GM19328 (cell line): ENCODE measurements around the gene SMAD6.

Experiments
- ATAC-seq: cut with Tn5 transposase; IDR thresholded peaks from one replicate; pipeline ENCODE4 v1.9.1; 2021; ENCODE audit warnings: mild to moderate bottlenecking, moderate library complexity; ENCODE audit not compliant: unreplicated experiment

Gene SMAD6

DNA sequence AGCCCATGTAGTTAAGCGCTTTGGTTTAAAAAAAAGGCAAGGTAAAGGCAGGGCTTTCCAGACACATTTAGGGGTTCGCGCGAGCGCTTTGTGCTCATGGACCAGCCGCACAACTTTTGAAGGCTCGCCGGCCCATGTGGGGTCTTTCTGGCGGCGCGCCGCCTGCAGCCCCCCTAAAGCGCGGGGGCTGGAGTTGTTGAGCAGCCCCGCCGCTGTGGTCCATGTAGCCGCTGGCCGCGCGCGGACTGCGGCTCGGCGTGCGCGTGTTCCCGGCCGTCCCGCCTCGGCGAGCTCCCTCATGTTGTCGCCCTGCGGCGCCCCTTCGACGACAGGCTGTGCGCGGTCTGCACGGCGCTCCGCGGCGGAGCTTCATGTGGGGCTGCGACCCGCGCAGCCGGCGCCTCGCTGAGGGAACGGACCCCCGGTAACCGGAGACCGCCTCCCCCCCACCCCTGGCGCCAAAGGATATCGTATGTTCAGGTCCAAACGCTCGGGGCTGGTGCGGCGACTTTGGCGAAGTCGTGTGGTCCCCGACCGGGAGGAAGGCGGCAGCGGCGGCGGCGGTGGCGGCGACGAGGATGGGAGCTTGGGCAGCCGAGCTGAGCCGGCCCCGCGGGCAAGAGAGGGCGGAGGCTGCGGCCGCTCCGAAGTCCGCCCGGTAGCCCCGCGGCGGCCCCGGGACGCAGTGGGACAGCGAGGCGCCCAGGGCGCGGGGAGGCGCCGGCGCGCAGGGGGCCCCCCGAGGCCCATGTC lies 927 bp downstream of the SMAD6 start:
- ATAC-seq = no peak

DNA sequence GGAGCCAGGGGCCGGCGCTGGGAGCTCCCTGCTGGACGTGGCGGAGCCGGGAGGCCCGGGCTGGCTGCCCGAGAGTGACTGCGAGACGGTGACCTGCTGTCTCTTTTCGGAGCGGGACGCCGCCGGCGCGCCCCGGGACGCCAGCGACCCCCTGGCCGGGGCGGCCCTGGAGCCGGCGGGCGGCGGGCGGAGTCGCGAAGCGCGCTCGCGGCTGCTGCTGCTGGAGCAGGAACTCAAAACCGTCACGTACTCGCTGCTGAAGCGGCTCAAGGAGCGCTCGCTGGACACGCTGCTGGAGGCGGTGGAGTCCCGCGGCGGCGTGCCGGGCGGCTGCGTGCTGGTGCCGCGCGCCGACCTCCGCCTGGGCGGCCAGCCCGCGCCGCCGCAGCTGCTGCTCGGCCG lies 1.5 kb downstream of the SMAD6 start:
- ATAC-seq = no peak

DNA sequence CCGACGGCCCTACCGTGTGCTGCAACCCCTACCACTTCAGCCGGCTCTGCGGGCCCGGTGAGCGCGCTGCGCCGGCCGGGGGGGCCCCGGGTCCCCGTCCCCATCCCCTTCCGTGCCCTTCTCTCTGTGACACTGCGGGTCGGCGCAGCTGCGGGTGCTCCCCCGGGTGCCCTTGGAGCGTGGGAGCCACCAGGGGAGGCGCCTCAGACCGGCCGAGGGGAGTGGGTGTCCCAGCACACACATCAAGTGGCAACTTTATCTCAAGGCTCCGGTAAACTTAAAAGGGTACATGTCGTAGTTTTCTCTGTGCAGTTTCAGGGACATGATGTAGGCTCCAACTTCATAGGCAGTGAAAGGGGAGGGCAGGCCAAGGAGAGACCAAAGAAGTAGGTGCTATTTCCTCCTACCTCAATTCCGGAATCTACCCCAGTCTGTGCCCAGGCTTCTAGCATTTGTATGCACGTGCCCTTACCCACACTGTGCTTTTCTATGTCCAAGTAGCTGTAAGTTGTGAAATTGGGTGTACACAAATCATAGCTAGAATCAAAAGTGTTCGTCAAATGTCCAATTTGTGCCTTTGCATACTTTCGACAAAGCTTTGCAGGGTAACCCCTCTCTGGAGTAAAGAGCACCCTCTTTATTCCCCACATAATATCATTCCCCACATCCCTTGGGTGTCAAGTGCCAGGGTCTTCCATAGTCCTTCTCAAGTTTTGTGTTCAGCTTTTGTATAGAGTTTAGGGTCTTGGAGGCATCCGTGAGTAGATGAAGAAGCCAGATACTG lies 2.2 kb downstream of the SMAD6 start:
- no peak for ATAC-seq

DNA sequence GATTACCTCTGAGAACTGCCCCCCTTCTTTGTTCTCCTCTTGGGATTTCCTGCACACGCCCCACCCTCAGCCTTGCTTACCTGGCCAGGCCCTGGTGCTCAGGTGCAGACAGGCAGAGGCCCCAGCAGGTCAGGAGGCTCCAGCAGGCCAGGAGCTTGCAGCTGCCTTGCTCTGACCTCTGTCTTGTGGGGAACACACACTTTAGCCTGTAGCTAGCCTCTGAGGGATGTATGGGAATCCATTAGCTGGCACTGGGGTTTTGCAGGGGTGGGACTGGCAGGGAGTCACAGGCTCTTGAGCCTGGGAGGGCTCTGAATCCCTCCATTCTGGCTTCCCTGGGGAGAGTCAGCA lies 2.7 kb downstream of the SMAD6 start:
- no peak for ATAC-seq

DNA sequence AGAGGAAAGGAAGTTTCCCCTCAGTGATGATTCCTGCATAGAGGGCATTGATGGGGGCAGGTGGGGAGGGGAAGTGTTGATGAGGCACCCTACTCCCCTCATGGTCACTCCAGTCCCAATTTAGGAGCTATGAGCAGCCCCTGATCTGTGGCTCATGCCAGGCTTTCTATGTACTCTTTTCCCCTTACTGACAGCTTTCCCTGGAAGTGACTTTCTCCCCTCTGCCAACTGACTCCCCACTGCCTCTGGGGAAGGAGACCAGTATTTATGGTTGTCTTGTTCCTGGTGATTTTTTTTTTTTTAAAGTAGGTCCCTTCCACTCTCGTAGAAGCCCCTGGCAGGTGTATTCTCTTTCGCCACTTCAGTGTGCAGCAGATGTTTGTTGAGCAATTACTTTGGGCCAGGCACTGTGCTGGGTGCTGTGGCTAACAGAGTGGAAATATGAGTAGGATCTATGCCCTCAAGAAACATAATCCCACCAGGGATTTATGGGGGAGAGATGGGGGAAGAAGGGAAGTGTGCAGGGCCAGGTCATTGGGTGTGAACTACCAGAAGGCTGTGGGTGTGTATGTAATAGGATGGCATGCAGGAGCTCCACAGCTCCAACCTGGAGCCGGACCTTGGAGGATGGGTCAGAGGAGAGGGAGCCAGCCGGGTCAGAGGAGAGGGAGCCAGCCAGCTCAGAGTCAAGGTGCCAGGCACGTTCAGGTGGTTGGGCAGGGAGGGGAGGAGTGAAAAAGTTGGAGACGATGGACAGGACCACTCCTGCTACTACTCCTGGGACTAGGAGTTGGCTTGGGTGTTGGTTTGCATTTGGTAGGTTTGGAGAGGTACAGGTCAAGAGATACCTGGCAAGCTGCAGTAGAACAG lies 3.5 kb downstream of the SMAD6 start:
- no peak for ATAC-seq

DNA sequence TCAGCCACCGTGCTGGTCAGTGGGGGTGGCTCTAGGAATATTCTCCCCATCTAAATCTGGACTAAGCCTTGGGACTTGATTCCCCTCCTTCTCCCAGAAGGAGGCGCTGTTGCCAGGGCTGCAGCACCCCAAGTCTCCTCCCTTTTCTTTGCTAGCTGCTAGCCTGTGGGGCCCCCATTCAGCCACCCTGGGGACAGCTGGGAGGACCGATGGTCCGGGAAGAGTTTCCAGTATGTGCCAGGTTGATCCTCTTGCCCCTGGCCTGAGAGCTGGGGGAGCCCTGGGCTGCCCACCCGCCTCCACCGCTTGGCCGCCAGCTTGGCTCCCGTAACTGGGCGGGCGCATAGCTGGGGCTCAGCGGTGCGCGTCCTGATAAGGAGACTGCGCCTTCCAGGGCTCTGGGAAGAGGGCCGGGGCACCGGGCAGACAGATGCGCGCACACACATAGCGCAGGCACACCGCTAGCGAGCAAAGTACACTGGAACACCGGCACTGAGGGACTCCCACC lies 4.2 kb downstream of the SMAD6 start:
- no peak for ATAC-seq

DNA sequence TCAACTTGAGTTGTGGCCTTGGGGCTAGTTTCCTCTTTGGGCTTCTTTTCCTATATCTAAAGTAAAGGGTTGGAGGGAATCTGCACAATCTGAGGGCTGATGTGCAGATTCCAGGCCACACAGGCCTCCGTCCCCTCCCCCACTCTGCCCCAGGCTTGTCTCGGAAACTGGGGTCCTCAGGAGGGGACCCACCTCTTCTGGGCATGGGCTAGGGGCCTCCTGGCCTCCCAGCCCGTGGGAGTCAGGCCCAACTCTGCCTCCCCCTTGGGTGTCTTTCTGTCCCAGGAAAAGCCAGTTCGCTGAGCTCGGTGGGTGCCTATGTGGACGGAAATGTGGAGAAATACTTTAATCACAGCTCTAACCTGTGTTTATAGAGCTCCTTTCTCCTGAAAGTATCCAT lies 4.8 kb downstream of the SMAD6 start:
- ATAC-seq = no peak

DNA sequence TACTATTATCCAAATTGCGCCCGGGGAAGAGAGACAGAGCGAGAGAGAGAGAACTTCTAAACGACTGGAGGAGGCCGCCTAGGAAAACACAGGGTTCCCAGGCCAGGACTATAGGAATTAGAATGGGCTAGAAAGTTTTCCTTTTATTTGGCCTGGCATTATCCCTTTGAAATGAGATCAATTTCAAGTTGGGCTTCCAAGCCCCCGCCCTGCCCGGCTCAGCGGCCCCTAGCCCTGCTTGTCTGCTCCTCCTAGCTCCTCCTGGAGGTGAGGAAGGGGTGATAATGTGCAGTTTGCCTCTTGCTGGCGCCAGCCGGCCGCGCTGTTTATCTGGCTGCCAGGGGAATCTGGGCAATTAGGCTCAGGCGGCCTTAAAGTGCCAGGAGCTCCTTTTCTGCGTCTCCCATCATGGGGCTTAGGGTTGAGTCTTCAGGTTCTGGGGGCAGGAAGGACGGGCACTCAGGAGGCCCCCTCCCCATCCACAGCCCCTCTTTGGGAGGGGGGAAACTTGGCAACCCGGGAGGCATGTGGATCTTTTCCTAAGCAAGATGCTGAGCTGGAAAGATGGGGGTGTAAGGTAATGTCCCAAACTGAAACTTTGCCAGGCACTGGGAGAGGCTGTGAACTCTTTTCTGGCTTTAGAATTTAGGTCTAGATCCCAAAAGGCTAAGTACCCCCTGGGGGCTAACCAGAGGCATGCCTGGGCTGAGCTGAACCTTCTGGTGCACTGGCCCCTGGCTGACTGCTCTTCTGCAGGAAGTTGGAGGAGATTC lies 5.5 kb downstream of the SMAD6 start:
- no peak for ATAC-seq

DNA sequence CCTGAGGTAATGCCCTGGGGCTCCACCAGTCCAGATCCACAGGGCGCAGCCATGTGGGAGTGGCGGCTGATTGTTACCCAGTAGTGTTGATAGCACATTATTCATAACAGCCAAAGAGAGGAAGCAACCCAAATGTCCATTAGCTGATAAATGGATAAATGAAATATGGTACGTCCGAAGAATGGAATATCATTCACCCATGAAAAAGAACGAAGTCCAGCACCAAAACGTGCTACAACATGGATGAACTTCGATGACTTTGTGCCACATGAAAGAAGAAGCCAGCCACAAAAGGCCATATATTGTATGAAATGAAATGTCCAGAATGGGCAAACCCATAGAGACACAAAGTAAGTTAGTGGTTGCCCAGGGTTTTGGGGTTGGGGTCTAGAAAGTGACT lies 6.4 kb downstream of the SMAD6 start:
- no peak for ATAC-seq

DNA sequence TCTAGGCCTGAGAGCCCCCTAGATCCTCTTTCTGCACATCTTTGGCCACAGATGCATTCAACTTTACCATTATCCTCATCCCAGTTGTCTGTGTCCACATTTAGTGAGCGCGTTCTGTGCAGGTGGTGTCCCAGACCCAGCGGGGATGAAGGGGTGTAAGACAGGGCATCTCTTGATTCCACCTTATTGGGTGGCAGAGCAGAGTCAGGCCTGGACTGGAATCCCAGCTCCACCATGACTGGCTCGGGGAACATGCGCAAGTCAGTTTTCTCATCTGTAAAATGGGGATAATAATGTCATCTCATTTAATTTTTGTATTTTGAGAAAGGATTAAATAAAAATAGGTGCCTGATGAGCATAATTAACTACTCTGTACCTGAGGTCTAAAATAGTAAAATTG lies 7.8 kb downstream of the SMAD6 start:
- ATAC-seq = no peak

DNA sequence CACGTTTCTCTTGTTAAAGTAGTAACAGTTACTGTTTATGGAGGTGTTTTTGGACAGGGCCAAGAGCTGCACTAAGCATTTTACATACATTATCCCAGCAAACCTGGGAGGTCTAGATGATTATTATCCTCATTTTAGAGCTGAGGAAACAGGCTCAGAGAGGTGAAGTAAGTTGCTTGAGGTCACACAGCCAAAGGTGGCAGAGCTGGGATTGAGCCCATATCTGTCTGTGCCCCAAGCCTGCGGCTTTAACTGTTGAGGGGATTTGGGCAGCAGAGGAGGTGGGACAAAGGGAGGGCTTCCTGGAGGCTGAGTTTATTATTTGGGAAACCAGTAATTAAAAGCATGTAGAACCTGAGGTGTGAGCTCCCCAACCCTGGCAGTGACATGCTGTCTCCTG lies 9.2 kb downstream of the SMAD6 start:
- ATAC-seq = no peak

DNA sequence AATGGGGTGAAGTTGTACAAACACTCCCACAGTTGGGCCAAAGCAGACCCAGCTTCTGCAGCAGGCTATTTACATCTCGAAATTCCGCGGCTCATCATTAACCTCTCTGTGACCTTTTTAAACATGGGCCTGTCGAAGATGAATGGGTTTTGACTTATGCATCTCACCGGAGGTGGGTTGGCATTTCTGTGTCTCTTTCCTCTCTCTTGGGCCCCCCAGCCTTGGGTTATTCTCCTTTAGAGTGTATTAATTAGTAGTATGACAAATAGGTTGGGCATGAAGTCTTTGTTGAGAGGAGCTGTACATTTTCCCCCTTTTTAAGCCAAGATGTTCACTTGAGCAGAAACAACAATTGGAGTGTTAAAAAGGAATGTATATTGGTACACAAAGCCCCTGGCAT lies 9.8 kb downstream of the SMAD6 start:
- ATAC-seq = no peak

DNA sequence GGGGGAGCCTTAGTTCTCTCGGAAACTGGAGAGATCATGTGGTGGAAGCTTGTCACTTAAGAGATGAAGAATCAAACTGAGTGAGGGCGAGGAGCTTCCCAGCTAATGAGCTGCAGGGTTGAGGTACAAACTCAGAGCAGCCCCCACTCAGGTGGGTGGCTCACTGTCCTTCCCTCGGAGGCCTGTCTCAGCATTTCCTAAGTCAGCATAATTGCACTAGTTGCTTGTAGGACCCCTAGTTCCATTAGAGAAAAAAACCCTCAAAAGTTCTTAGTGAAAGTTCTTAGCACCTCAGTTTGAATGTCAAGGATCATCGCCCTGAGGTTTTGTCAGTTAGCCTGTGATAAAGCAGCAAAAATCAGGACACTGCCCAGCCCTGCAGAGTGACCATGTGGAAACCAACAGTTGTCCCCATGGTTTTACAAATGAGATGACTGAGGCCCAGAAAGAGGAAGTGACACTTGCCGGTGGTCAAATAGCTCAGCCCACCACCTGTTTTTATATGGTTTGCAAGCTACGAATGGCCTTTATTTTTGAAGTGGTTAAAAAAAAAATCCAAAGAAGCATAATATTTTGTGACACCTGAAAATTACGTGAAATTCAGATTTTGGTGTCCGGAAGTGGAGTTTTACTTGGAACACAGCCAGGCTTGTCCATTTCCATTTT lies 11.9 kb downstream of the SMAD6 start:
- no peak for ATAC-seq

DNA sequence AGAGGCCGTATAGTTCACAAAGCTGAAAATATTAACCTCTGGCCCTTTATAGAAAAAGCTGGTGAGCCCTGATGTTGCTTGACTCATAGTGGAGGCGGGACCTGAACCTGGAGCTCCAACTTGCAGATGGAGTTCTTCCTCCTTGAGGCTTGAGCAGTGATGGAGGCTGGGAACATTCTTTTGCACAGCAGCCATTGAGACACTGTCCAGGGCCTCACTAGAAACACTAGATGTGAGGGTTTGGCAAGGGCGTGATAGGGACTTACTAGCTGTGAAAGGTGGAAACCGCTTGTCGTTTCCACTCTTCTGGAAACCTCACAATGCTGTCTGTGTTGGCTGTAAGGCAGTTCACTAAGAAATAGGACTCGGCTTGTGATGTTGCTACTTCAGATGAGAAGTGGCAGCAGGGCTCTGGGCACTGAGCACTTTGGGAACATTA lies 12.5 kb downstream of the SMAD6 start:
- ATAC-seq = no peak

DNA sequence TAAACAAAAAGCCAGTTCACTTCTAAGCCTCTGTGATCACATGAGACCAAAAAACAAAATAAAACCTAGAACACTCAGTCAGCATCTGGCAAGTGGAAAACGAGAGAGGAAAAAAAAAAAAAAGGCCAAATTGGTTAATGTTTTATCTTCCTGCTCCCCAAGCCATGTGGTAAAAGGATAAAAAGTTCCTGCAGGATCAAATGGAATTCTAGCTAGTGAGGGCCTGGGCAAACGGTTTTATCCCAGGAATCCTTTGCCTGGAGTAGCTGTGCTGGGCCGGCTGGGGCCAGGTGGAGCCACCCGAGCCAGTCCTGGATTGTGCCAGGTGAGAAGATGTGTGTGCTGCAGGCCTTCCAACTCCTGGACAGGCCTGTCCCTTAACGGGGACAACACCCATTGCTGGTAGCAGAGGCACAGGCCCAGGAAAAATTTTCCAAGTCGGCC lies 13.2 kb downstream of the SMAD6 start:
- no peak for ATAC-seq

DNA sequence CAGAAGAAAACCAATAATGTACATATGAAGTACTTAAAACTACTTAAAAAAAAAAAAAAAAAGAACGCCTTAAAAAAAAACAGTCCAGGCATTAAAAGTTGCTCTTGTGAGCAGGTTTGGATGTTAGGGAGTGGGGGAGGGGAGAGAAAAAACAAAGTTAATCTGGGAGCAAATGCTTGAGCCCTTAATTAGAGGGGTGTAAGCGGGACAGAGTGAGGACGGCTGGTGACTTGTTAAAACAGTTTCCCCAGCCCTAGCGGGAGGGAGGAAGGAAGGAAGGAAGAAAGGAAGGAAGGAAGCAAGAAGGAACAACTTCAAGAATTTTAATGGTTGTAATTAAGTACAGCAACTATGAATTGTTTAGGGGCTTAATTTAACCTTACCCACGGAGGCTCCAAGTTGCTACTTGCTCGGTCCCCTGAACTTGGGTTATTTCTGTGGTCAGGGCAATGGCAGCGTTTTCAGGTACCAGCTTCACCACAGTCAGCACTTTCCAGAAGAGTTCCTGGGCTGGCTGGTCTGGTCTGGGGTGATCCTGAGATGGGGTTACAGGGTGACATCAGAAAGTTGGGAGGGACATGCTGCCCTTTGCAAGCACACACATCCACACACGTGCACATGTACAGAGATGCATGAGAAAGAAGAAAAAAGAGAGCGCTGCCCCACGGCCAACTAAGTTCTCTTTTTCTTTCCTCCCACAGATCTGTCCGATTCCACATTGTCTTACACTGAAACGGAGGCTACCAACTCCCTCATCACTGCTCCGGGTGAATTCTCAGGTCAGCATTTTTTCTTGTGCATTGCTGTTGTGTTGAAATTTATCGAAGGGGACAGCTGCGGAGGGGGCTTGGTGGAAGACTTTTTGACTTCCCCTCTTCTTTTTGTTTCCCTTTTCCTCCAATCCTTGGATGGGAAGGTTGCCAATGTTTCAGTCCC lies 14.0 kb downstream of the SMAD6 start:
- ATAC-seq = no peak

DNA sequence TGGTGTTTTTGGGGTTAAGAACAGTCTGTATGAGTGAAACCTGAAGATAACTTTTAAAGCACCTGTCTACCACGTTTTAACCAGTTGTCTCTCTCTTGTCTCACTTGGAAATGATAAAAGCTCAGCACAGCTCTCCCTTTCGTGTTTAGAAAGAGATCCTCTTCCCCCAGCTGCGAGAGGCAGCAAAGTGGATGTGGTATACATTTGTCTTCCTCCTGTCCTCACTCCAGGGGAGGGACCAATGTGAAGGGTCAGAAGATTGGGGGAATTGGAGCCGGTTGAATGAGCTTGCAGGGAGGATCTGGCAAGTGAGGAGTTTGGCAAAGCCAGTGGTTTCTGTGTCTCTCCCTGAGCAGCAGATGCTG lies 14.6 kb downstream of the SMAD6 start:
- no peak for ATAC-seq

DNA sequence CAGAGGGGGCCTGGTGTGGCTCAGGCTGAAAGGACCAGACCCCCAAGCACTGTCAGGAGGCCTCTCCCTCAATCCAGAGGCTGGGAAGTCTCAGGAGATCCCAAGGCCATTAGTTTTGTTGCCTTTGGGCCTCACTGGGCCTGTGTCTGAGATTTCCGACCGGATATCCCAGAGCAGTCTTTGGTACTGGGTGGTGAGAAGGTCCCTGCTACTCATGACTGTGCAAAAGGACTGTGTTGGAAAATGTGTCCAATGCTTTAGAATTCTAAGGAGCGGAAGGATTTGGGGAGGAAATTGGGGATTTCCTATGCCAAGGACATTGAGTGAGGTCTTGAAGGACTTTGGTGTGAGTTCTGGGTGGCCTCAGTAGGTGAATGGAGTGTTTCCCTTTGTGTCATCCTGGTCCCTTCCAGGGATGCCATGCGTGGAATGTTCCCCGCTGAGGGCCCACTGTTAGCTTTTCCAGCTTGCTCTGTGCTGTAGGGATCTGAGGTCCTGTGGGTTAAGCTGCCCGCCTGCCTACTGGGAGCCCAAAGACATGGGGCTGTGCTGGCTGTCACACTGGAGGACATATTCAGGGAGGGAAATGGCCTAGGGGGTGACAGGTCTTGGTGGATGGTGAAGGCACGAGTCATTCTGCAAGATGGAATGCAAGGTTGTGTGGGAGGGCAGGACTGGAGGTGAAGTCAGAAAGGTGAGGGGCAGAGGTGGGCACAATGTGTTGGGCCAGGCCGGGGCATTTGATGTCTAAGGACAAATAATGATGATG lies 16.4 kb downstream of the SMAD6 start:
- ATAC-seq = no peak
